ENCODE data around the gene RPL6.

Gene RPL6

GRCh38 chr12:112381406-112381882 is 28.0 kb downstream of the RPL6 start:
- no peak for DNase-seq (ENCODE audit: low read depth in 2 of 2, low spot score in 1 of 2)

- no peak for DNase-seq (ENCODE audit: low read depth in 2 of 2, low spot score in 1 of 2)
These were observed 28.6 kb downstream of the RPL6 start for GRCh38 chr12:112380663-112381405.

- no peak for DNase-seq (ENCODE audit: low read depth in 2 of 2, low spot score in 1 of 2)
These were observed 34.3 kb downstream of the RPL6 start for GRCh38 chr12:112375105-112375504.

GRCh38 chr12:112374166-112374740 is 35.2 kb downstream of the RPL6 start:
- DNase-seq (ENCODE audit: low read depth in 2 of 2, low spot score in 1 of 2): no peak

GRCh38 chr12:112370868-112371510 is 38.4 kb downstream of the RPL6 start:
- no peak for DNase-seq (ENCODE audit: low read depth in 2 of 2, low spot score in 1 of 2)

GRCh38 chr12:112370199-112370598 is 39.2 kb downstream of the RPL6 start:
- no peak for DNase-seq (ENCODE audit: low read depth in 2 of 2, low spot score in 1 of 2)

- DNase-seq (ENCODE audit: low read depth in 2 of 2, low spot score in 1 of 2): no peak
These were observed 40.5 kb downstream of the RPL6 start for GRCh38 chr12:112368856-112369255.

- no peak for DNase-seq (ENCODE audit: low read depth in 2 of 2, low spot score in 1 of 2)
These were observed 41.4 kb downstream of the RPL6 start for GRCh38 chr12:112367965-112368364.

GRCh38 chr12:112362310-112362709 is 47.1 kb downstream of the RPL6 start:
- no peak for DNase-seq (ENCODE audit: low read depth in 2 of 2, low spot score in 1 of 2)

- no peak for DNase-seq (ENCODE audit: low read depth in 2 of 2, low spot score in 1 of 2)
These were observed 48.1 kb downstream of the RPL6 start for GRCh38 chr12:112361271-112361670.

- DNase-seq (ENCODE audit: low read depth in 2 of 2, low spot score in 1 of 2): no peak
These were observed 50.1 kb downstream of the RPL6 start for GRCh38 chr12:112359290-112359689.

GRCh38 chr12:112357214-112357613 is 52.2 kb downstream of the RPL6 start:
- no peak for DNase-seq (ENCODE audit: low read depth in 2 of 2, low spot score in 1 of 2)
